ENCODE measurements around the gene CLTCL1. TPM values are rescaled to one million over a fixed set of nuclear protein-coding genes. Genes with fewer than 3 reads are reported as not detected.

CLTCL1 gene
- total RNA-seq, 1 experiment from 2014 or later, result 11.9 TPM

DNA sequence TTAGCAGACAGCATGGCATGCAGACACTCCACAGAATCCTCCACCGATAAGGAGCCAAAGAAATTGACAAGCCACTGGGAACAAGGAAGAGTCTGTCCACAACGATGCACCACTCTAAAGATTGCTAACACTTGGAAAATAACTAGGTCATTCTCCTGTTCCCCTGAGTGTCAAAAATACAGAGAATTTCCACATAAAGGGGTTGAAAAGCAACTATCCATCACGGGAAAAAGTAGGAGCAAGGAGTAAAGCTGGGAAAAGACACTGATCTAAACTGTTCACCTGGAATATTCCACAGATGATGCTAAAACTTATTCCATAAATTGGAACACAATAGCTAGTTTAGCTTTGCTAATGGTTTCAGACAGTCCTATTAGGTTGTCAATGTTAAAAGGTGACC, 66.0 kb downstream of the CLTCL1 start:
- no peaks in the 10 kb centered on the region for H3K27me3 ChIP-seq (ENCODE audit: control insufficient read depth, insufficient read depth, low read length)
- DNase-seq (ENCODE audit: low read depth, low spot score) (no peak), ATAC-seq (no peak)
- TF ChIP-seq, protein P1, sequence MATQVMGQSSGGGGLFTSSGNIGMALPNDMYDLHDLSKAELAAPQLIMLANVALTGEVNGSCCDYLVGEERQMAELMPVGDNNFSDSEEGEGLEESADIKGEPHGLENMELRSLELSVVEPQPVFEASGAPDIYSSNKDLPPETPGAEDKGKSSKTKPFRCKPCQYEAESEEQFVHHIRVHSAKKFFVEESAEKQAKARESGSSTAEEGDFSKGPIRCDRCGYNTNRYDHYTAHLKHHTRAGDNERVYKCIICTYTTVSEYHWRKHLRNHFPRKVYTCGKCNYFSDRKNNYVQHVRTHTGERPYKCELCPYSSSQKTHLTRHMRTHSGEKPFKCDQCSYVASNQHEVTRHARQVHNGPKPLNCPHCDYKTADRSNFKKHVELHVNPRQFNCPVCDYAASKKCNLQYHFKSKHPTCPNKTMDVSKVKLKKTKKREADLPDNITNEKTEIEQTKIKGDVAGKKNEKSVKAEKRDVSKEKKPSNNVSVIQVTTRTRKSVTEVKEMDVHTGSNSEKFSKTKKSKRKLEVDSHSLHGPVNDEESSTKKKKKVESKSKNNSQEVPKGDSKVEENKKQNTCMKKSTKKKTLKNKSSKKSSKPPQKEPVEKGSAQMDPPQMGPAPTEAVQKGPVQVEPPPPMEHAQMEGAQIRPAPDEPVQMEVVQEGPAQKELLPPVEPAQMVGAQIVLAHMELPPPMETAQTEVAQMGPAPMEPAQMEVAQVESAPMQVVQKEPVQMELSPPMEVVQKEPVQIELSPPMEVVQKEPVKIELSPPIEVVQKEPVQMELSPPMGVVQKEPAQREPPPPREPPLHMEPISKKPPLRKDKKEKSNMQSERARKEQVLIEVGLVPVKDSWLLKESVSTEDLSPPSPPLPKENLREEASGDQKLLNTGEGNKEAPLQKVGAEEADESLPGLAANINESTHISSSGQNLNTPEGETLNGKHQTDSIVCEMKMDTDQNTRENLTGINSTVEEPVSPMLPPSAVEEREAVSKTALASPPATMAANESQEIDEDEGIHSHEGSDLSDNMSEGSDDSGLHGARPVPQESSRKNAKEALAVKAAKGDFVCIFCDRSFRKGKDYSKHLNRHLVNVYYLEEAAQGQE (IDR thresholded peaks at IDR 0.05; ENCODE audit: insufficient read depth in 1 of 2, low read depth in 2 of 2, low read length in 1 of 2), result no peak
- TF ChIP-seq, protein P2, sequence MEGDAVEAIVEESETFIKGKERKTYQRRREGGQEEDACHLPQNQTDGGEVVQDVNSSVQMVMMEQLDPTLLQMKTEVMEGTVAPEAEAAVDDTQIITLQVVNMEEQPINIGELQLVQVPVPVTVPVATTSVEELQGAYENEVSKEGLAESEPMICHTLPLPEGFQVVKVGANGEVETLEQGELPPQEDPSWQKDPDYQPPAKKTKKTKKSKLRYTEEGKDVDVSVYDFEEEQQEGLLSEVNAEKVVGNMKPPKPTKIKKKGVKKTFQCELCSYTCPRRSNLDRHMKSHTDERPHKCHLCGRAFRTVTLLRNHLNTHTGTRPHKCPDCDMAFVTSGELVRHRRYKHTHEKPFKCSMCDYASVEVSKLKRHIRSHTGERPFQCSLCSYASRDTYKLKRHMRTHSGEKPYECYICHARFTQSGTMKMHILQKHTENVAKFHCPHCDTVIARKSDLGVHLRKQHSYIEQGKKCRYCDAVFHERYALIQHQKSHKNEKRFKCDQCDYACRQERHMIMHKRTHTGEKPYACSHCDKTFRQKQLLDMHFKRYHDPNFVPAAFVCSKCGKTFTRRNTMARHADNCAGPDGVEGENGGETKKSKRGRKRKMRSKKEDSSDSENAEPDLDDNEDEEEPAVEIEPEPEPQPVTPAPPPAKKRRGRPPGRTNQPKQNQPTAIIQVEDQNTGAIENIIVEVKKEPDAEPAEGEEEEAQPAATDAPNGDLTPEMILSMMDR (IDR thresholded peaks at IDR 0.05), result no peak
- no peak for TF ChIP-seq POLR2AphosphoS5 (IDR thresholded peaks at IDR 0.05; ENCODE audit: low read depth, low read length)
- no peak for TF ChIP-seq TCF7L2 (IDR thresholded peaks at IDR 0.05; ENCODE audit: low read depth, low read length)
- no peak for TF ChIP-seq SIN3A (IDR thresholded peaks at IDR 0.05; ENCODE audit: borderline replicate concordance, insufficient read depth, low read depth, low read length)
- BruUV-seq (replicated peaks), result no TSS peak
- H3K27ac ChIP-seq (ENCODE audit: low read length), result no peak overlapping the region
- intact Hi-C loops (cut with micrococcal nuclease; ENCODE audit: unreplicated experiment), result loop anchor here (10.0 kb wide), 1 partner anchor 59 kb away; no protein-coding TSS in a partner anchor
- H3K36me3 ChIP-seq (ENCODE audit: control insufficient read depth, insufficient read depth, low read length), result no peaks in the 10 kb centered on the region
- no peak overlapping the region for H3K4me3 ChIP-seq (ENCODE audit: low read depth in 2 of 2, low read length in 2 of 2)
- H3K9me3 ChIP-seq (ENCODE audit: control insufficient read depth, insufficient read depth, low read depth, low read length), result no peaks in the 10 kb centered on the region
- in situ Hi-C loops (cut with HindIII; ENCODE audit: low pct_unique_long_range_greater_than_20kb, low sequenced_read_pairs), result no loop called here
- CTCF ChIA-PET, result no interaction called here
- no peaks in the 10 kb centered on the region for H3K4me1 ChIP-seq (ENCODE audit: control insufficient read depth, insufficient read depth, low read length)
- POLR2A ChIA-PET, result no interaction called here

DNA sequence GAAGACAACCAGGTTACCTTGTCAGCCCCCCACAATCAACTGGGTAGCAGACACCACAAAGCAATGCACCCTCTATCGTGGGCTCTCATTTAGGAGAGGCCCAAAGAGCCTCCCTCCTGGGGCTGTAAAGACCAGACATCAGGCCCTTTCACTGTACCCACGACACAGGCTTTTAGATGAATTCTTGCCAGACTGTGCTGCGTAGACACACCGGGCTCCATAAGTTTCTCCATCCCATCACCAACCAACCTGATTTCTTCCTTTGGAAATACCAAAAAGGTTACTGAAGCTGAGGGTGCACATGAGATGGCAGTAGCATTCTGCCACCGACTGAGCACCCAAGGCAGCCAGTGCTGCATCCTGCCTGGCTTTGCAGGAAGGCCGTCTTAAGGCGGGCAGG, 66.5 kb downstream of the CLTCL1 start:
- Histone ChIP-seq H3K27me3 (ENCODE audit: control insufficient read depth, insufficient read depth, low read length) (no peaks in the 10 kb centered on the region), H3K4me3 (ENCODE audit: low read depth in 2 of 2, low read length in 2 of 2) (no peak overlapping the region), H3K27ac (ENCODE audit: low read length) (no peak overlapping the region), H3K36me3 (ENCODE audit: control insufficient read depth, insufficient read depth, low read length) (no peaks in the 10 kb centered on the region), H3K4me1 (ENCODE audit: control insufficient read depth, insufficient read depth, low read length) (no peaks in the 10 kb centered on the region), H3K9me3 (ENCODE audit: control insufficient read depth, insufficient read depth, low read depth, low read length) (no peaks in the 10 kb centered on the region)
- ATAC-seq (no peak), DNase-seq (ENCODE audit: low read depth, low spot score) (no peak)
- no TSS peak for BruUV-seq (replicated peaks)
- ChIA-PET POLR2A (no interaction called here), CTCF (no interaction called here)
- in situ Hi-C loops (cut with HindIII; ENCODE audit: low pct_unique_long_range_greater_than_20kb, low sequenced_read_pairs), result no loop called here
- intact Hi-C loops (cut with micrococcal nuclease; ENCODE audit: unreplicated experiment), result loop anchor here (10.0 kb wide), 1 partner anchor 60 kb away; no protein-coding TSS in a partner anchor
- TF ChIP-seq, protein P1 (IDR thresholded peaks at IDR 0.05; ENCODE audit: insufficient read depth in 1 of 2, low read depth in 2 of 2, low read length in 1 of 2), result no peak
- TF ChIP-seq SIN3A (IDR thresholded peaks at IDR 0.05; ENCODE audit: borderline replicate concordance, insufficient read depth, low read depth, low read length) (no peak), POLR2AphosphoS5 (IDR thresholded peaks at IDR 0.05; ENCODE audit: low read depth, low read length) (no peak), TCF7L2 (IDR thresholded peaks at IDR 0.05; ENCODE audit: low read depth, low read length) (no peak)
- TF ChIP-seq, protein P2 (IDR thresholded peaks at IDR 0.05), result no peak
